Thyroid gland (tissue), 4 donors: ENCODE data around the gene CEP131.

Experiments used
- POLR2A ChIP-seq, 2 donors: fragments of 450-650 bp; IDR thresholded peaks; one replicate each; pipeline ENCODE4 v1.6.1; 2017; ENCODE audit warnings: antibody characterized with exemption in 2 of 2, mild to moderate bottlenecking in 2 of 2, moderate library complexity in 1 of 2
- TF ChIP-seq, protein P1 (sequence below), 6 experiments: fragments of 200-600 bp in 3 of 6; fragments of 450-650 bp in 3 of 6; sonication (generic) in 3 of 6; IDR thresholded peaks; one replicate each; pipeline ENCODE4 v1.5.1; 2016 to 2019; ENCODE audit warnings: antibody characterized with exemption in 6 of 6, mild to moderate bottlenecking in 2 of 6, inconsistent platforms in 1 of 6, moderate library complexity in 1 of 6

DNA sequence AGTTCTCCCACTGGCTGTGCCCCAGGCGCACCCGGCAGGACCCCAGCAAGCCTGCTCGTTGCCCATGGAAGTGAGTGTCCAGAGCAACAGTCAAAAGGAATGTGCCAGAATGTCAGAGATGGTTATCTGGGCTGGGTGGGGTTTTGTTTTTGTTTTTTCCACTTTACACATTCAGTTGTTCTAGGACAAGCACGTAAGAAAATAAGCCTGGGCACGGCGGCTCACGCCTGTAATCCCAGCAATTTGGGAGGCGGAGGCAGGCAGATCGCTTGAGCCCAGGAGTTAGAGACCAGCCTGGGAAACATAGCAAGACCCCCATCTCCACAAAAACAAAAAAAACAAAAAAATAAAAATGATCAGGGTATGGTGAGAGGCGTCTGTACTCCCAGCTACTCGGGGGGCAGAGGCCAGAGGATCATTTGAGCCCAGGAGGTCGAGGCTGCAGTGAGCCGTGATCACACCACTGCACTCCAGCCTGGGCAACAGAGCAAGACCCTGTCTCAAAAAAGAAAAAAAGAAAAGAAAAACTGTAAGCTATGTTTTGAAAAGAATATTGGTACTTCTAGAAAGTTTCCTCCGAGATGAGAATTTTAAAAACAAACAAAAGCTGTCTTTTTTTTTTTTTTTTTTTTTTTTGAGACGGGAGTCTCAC, 24.7 kb upstream of the CEP131 start:
- TF ChIP-seq, protein P1, sequence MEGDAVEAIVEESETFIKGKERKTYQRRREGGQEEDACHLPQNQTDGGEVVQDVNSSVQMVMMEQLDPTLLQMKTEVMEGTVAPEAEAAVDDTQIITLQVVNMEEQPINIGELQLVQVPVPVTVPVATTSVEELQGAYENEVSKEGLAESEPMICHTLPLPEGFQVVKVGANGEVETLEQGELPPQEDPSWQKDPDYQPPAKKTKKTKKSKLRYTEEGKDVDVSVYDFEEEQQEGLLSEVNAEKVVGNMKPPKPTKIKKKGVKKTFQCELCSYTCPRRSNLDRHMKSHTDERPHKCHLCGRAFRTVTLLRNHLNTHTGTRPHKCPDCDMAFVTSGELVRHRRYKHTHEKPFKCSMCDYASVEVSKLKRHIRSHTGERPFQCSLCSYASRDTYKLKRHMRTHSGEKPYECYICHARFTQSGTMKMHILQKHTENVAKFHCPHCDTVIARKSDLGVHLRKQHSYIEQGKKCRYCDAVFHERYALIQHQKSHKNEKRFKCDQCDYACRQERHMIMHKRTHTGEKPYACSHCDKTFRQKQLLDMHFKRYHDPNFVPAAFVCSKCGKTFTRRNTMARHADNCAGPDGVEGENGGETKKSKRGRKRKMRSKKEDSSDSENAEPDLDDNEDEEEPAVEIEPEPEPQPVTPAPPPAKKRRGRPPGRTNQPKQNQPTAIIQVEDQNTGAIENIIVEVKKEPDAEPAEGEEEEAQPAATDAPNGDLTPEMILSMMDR (IDR thresholded peaks at IDR 0.05), result no peak
- no peak for TF ChIP-seq POLR2A (IDR thresholded peaks at IDR 0.05)
